ENCODE measurements around the gene OXER1. TPM values are rescaled to one million over a fixed set of nuclear protein-coding genes. Genes with fewer than 3 reads are reported as not detected.

Gene OXER1
- total and polyA plus RNA-seq, 9 of the 15 experiments (the other 6 are each of a cell fraction or from before 2014, with no cell fraction given) = not detected

GRCh38 chr2:42757981-42758740 lies 5.8 kb downstream of the OXER1 start:
- no peak for FAIRE-seq
- Histone ChIP-seq H3K9me1 (ENCODE audit: control insufficient read depth, insufficient read depth, low read length) (no peaks in the 10 kb centered on the region), H3K9ac (ENCODE audit: insufficient read depth in 1 of 2, low read depth in 2 of 2, low read length in 2 of 2) (no peak overlapping the region), H3K27ac (ENCODE audit: extremely low read depth, low read depth, low read length) (no peak overlapping the region), H3K9me3 (replicated peaks; ENCODE audit: control insufficient read depth, insufficient read depth, low read depth, low read length) (no peaks in the 10 kb centered on the region), H2AFZ (ENCODE audit: low read depth, low read length) (no peak overlapping the region), H3K36me3 (ENCODE audit: control insufficient read depth, insufficient read depth, low read length) (no peaks in the 10 kb centered on the region), H4K20me1 (replicated peaks; ENCODE audit: control insufficient read depth, insufficient read depth, low read length) (peaks cover 8% of the 10 kb centered on the region), H3K4me1 (replicated peaks in 1 of 2; ENCODE audit: control insufficient read depth in 2 of 2, insufficient read depth in 2 of 2, low read length in 2 of 2) (peaks cover 0 to 19% of the 10 kb centered on the region in 2 experiments; a peak in 2 of 5 replicates), H3K79me2 (ENCODE audit: control insufficient read depth, insufficient read depth, low read length) (no peaks in the 10 kb centered on the region), H3K4me2 (ENCODE audit: insufficient read depth, low read length) (no peak overlapping the region), H3K27me3 (ENCODE audit: control insufficient read depth in 2 of 2, insufficient read depth in 2 of 2, low read length in 2 of 2) (peaks cover 12 to 65% of the 10 kb centered on the region in 2 experiments), H3K4me3 (no peak overlapping the region)
- CTCF ChIA-PET (ENCODE audit: low intra/inter-chr PET ratio) = no interaction called here
- POLR2A ChIA-PET = interaction anchor here (0.7 to 1.0 kb wide), 2 partner anchors 17 to 46 kb away, joined by 4 read pairs; no protein-coding TSS in a partner anchor
- no peak for ATAC-seq
- peak in 1 of 2 experiments; percentile 49; a peak in 2 of 4 replicates for TF ChIP-seq KDM1A (IDR thresholded peaks at IDR 0.05)
- TF ChIP-seq MAX (CRISPR knock-in tag; IDR thresholded peaks at IDR 0.05) = no peak
- peak; percentile 47; the same call in 1 of the 2 replicates for TF ChIP-seq BCOR (IDR thresholded peaks at IDR 0.05)
- no peak for TF ChIP-seq CAMTA2 (CRISPR knock-in tag; conservative IDR thresholded peaks at IDR 0.05)
- peak; percentile 89 for TF ChIP-seq ESRRA (IDR thresholded peaks at IDR 0.05; ENCODE audit: borderline replicate concordance, low read depth)
- TF ChIP-seq GATAD2B (IDR thresholded peaks at IDR 0.05; ENCODE audit: borderline replicate concordance) = no peak
- no peak for TF ChIP-seq HDAC8 (tag; IDR thresholded peaks at IDR 0.05)
- TF ChIP-seq RBM25 (IDR thresholded peaks at IDR 0.05; ENCODE audit: low read depth, low read length, severe bottlenecking) = peak; percentile 70
- TF ChIP-seq HDAC2 (IDR thresholded peaks at IDR 0.05) = 0 out of 2 replicates have a peak, but pooled peaks have one; percentile 17
- in situ Hi-C loops (cut with MboI) = no loop called here
- intact Hi-C loops (cut with micrococcal nuclease) = no loop called here
- 4% methylated on average over 4 of the region's 4 CpGs for WGBS (ENCODE audit: insufficient coverage, low coverage, missing lambda C conversion rate)
- peak in 2 of 4 experiments; percentile 5 for DNase-seq (ENCODE audit: extremely low read depth in 1 of 4, low spot score in 3 of 4)
- BruUV-seq (replicated peaks) = no TSS peak
